Mucosa of rectum (tissue), 2 donors: Measurements from ENCODE around the gene WSCD2.
"Not testable (repeated sequence)": the region's sequence is repeated elsewhere in the genome, so short reads cannot be mapped to it uniquely, and the experiment has no call there.

ENCODE experiments used
- H3K27ac ChIP-seq, 2 donors: one replicate each; pipeline ENCODE4 v1.7.0; 2013; ENCODE audit warnings: inconsistent platforms in 2 of 2, low read depth in 2 of 2, low read length in 2 of 2
- H3K27me3 ChIP-seq, 2 donors: one replicate each; pipeline ENCODE4 v1.7.0; 2013; ENCODE audit warnings: low read length in 2 of 2; ENCODE audit not compliant: control insufficient read depth in 2 of 2, insufficient read depth in 2 of 2
- H3K36me3 ChIP-seq, 2 donors: one replicate each; pipeline ENCODE4 v1.7.0; 2013; ENCODE audit warnings: low read length in 2 of 2; ENCODE audit not compliant: control insufficient read depth in 2 of 2, insufficient read depth in 2 of 2
- H3K4me1 ChIP-seq, 2 donors: one replicate each; pipeline ENCODE4 v1.7.0; 2013; ENCODE audit warnings: low read length in 2 of 2, mild to moderate bottlenecking in 1 of 2; ENCODE audit not compliant: control insufficient read depth in 2 of 2, insufficient read depth in 2 of 2
- H3K4me3 ChIP-seq, 2 donors: one replicate each; pipeline ENCODE4 v1.7.0; 2013; ENCODE audit warnings: low read length in 2 of 2
- H3K9ac ChIP-seq, 2 donors: one replicate each; pipeline ENCODE4 v1.7.0; 2013; ENCODE audit warnings: low read length in 2 of 2, low read depth in 1 of 2, mild to moderate bottlenecking in 1 of 2
- H3K9me3 ChIP-seq, 2 donors: one replicate each; pipeline ENCODE4 v1.7.0; 2013; ENCODE audit warnings: low read length in 2 of 2; ENCODE audit not compliant: control insufficient read depth in 2 of 2
- donor health status: healthy.
- donor health status: Normal muscosa, but diverticular disease.

The WSCD2 gene

GRCh38 chr12:108204117-108204987 is 75.3 kb downstream of the WSCD2 start:
- no peak overlapping the region for H3K4me3 ChIP-seq
- H3K9me3 ChIP-seq = no peaks in the 10 kb centered on the region
- H3K27me3 ChIP-seq = no peaks in the 10 kb centered on the region
- H3K4me1 ChIP-seq = no peaks in the 10 kb centered on the region
- no peaks in the 10 kb centered on the region for H3K36me3 ChIP-seq
- H3K27ac ChIP-seq = no peak overlapping the region
- no peak overlapping the region for H3K9ac ChIP-seq

GRCh38 chr12:108205864-108206263 is 76.8 kb downstream of the WSCD2 start:
- Histone ChIP-seq H3K9ac (no peak overlapping the region), H3K4me1 (no peaks in the 10 kb centered on the region), H3K9me3 (no peaks in the 10 kb centered on the region), H3K27ac (no peak overlapping the region), H3K27me3 (no peaks in the 10 kb centered on the region), H3K36me3 (no peaks in the 10 kb centered on the region), H3K4me3 (no peak overlapping the region)

DNA sequence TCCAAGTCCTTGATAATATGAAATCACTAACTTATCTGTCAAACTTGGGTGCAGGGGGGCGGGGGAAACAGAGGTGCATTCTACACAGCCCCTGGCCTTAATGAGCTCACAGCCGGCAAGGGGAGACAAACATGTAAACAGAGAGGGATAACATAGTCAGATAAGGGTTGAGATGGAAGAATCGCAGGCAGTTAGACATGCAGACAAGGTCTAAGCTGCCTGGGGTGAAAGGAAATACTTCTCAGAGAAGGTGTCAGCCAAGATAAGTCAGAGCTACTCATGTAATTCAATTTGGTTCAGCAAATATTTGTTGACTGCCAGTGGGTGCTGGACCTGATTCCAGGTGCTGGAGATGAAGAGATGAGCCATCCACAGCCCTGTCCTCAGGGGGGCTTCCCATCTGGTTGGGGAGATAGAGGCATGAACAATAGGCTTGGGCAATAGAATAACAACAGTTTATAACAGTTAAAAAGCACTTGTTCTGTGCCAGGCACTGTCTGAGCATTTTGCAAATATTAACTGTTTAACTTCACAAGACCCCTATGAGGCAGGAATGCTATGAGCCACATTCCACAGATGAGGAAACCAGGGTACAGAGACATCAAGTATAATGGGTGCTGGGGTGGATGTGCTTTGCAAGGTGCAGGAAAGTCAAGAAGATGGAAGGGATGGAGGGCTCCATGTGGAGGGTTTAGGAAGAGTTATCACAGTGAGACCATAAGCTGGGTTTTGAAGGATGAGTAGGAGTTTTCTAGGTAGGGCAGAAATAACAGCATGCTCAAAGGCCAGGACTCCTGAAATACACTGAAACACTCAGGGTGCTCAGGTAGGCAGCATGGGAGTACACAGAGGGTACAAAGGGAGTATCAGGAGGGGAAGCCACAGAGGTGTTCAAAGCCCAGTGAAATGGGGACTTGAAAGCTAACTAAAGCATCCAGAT is 79.0 kb downstream of the WSCD2 start:
- Histone ChIP-seq H3K27ac (no peak overlapping the region), H3K4me3 (no peak overlapping the region), H3K27me3 (no peaks in the 10 kb centered on the region), H3K36me3 (no peaks in the 10 kb centered on the region), H3K9me3 (no peaks in the 10 kb centered on the region), H3K9ac (no peak overlapping the region), H3K4me1 (no peaks in the 10 kb centered on the region)

DNA sequence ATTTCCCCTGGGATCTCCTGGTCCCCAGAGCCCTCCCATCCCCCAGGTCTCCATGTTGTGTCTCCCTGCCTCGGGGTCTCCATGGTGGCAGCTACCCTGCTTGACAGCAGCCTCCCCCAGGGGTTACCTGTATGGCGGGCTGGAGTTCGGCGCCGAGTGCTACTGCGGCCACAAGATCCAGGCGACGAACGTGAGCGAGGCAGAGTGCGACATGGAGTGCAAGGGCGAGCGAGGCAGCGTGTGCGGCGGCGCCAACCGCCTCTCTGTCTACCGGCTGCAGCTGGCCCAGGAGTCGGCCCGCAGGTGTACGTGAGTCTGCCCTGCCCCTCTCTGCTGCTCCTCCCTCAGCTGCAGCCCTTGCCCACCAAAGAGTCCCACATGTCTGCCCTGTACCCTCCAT is 80.9 kb downstream of the WSCD2 start:
- H3K4me3 ChIP-seq = no peak overlapping the region
- no peak overlapping the region for H3K9ac ChIP-seq
- H3K36me3 ChIP-seq = no peaks in the 10 kb centered on the region
- H3K4me1 ChIP-seq = no peaks in the 10 kb centered on the region
- H3K27me3 ChIP-seq = no peaks in the 10 kb centered on the region
- no peaks in the 10 kb centered on the region for H3K9me3 ChIP-seq
- H3K27ac ChIP-seq = no peak overlapping the region

DNA sequence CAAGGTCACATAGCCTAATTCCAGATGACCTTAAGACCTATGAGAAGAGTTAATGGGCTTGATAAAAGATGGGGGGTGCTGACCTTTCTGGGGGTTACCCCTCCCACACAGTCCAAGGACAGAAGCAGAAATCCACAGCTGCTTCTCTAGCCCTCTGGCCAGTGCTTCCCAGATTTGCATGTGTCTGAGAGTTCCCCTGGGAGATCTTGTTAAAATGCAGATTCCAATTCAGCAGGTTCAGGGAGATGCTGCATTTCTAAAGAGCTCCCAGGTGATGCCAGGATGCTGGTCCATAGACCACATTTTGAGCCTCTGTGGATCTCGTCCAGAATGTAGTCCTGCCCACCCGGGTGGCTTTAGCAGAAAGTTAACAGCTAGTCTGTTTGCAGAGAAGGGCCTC is 82.1 kb downstream of the WSCD2 start:
- no peaks in the 10 kb centered on the region for H3K27me3 ChIP-seq
- no peaks in the 10 kb centered on the region for H3K4me1 ChIP-seq
- no peak overlapping the region for H3K27ac ChIP-seq
- H3K9ac ChIP-seq = no peak overlapping the region
- H3K36me3 ChIP-seq = no peaks in the 10 kb centered on the region
- no peaks in the 10 kb centered on the region for H3K9me3 ChIP-seq
- no peak overlapping the region for H3K4me3 ChIP-seq

DNA sequence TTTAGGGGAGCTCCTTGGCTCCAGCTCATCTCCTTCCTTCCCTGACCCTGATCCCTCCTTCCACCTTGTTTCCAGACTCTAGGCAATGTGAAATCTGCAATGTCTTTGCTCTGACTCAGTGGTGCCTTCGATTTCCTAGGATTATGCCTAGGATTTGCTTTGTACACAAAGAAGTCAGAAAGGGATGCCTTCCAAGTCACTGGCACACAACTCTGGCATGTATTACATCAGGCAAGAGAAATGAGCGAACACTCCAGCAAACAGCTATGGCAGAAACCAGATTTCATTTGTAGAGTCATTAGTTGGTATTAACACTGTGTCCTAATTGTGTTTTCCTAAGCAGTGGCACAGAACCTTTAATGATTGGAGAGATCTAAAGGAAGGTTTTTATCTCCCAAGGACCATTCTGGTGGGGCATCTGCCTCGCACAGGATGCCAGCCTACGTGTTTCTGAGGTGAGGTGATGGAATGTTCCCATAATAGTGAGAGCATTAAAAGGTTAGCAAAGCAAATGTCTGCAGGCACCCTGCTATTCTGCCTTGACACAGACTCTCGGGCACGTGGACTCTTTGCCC is 84.9 kb downstream of the WSCD2 start:
- Histone ChIP-seq H3K36me3 (no peaks in the 10 kb centered on the region), H3K9ac (no peak overlapping the region), H3K27me3 (no peaks in the 10 kb centered on the region), H3K4me3 (no peak overlapping the region), H3K27ac (no peak overlapping the region), H3K9me3 (no peaks in the 10 kb centered on the region), H3K4me1 (no peaks in the 10 kb centered on the region)

DNA sequence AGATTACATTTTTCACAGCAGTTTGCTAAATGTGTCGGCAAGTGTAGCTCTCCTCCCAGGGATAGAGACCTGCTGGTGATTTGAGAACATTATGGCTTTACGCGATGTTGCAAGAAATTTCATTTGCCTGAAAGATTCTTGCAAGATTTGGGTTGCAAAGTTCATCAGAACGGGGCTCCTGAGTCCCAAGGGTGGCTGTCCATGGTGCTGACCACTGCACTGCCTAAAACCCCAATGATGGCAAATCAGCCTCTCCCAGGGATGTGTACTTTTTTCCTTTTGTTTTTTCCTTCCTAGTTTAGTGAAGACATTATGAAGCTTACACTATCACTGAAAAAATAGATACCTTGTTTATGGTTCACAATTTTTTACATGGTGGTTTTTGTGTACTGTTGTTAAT is 85.4 kb downstream of the WSCD2 start:
- Histone ChIP-seq H3K9me3 (no peaks in the 10 kb centered on the region), H3K36me3 (no peaks in the 10 kb centered on the region), H3K27ac (no peak overlapping the region), H3K4me1 (no peaks in the 10 kb centered on the region), H3K4me3 (no peak overlapping the region), H3K27me3 (no peaks in the 10 kb centered on the region), H3K9ac (no peak overlapping the region)

DNA sequence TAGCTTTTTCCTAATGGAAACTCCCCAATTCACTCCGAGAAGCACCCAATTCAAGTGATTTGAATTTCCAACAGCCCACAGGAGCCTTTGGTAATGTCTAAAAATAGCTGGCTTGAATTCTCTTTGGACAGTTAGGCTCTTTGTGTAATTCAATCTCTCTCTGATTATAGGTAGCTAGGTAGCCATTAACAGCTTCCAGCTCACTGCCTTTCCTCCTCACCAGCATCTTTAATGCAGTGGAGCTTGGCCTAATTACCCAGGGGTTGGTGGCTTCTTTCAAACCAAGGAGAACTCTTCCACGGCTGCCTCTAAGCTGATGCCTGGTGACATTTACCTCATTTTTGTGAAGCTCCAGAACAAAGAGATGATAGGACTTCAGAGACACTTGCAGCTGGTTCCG is 86.4 kb downstream of the WSCD2 start:
- Histone ChIP-seq H3K9me3 (no peaks in the 10 kb centered on the region), H3K9ac (no peak overlapping the region), H3K27me3 (no peaks in the 10 kb centered on the region), H3K4me3 (no peak overlapping the region), H3K36me3 (no peaks in the 10 kb centered on the region), H3K4me1 (no peaks in the 10 kb centered on the region), H3K27ac (no peak overlapping the region)

- H3K27ac ChIP-seq = no peak overlapping the region
- no peak overlapping the region for H3K9ac ChIP-seq
- H3K9me3 ChIP-seq = no peaks in the 10 kb centered on the region
- H3K4me3 ChIP-seq = no peak overlapping the region
- no peaks in the 10 kb centered on the region for H3K4me1 ChIP-seq
- H3K36me3 ChIP-seq = no peaks in the 10 kb centered on the region
- no peaks in the 10 kb centered on the region for H3K27me3 ChIP-seq
Observed at GRCh38 chr12:108218921-108219320, 89.8 kb downstream of the WSCD2 start.

DNA sequence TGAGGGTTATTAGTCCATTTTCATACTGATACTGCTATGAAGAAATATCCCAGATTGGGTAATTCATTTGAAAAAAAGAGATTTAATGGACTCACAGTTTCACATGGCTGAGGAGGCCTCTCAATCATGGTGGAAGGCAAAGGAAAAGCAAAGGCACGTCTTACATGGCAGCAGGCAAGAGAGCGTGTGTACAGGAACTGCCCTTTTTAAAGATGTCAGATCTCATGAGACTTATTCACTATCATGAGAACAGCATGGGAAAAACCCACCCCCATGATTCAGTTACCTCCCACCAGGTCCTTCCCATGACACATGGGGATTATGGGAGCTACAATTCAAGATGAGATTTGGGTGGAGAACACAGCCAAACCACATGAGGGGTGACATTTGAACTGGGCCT is 96.0 kb downstream of the WSCD2 start:
- not testable (repeated sequence) for H3K36me3 ChIP-seq, H3K9me3 ChIP-seq, H3K9ac ChIP-seq

More for the DNA sequence above, 96.0 kb downstream of the WSCD2 start:
- not testable (repeated sequence) for H3K4me1 ChIP-seq, H3K27me3 ChIP-seq, H3K4me3 ChIP-seq, H3K27ac ChIP-seq
